GM12872 (cell line): ENCODE data around the gene SDHD.

ENCODE experiments used
- TF ChIP-seq, protein P1 (sequence below): IDR thresholded peaks from 3 replicates; pipeline ENCODE4 v1.5.1; 2011; ENCODE audit warnings: low read depth, mild to moderate bottlenecking, low read length, moderate library complexity; ENCODE audit not compliant: insufficient read depth

Gene SDHD

DNA sequence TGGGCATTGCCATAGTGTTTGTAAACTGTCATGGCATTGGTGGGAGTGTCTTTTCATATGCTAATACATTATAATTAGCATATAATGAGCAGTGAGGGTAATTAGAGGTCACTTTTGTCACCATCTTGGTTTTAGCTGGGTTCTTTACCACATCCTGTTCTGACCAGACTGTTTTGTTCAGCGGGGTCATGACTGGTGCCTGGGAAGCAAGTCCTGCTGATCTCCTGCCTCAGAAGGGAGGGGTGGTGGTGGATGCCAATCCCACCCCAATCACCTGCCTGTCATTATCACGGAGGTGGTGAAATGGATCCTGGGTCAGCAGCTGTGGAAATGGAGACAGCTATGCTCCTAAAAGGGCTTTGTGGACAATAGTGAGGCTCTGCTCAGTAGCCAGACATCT, 46.1 kb downstream of the SDHD start:
- TF ChIP-seq, protein P1, sequence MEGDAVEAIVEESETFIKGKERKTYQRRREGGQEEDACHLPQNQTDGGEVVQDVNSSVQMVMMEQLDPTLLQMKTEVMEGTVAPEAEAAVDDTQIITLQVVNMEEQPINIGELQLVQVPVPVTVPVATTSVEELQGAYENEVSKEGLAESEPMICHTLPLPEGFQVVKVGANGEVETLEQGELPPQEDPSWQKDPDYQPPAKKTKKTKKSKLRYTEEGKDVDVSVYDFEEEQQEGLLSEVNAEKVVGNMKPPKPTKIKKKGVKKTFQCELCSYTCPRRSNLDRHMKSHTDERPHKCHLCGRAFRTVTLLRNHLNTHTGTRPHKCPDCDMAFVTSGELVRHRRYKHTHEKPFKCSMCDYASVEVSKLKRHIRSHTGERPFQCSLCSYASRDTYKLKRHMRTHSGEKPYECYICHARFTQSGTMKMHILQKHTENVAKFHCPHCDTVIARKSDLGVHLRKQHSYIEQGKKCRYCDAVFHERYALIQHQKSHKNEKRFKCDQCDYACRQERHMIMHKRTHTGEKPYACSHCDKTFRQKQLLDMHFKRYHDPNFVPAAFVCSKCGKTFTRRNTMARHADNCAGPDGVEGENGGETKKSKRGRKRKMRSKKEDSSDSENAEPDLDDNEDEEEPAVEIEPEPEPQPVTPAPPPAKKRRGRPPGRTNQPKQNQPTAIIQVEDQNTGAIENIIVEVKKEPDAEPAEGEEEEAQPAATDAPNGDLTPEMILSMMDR: no peak

DNA sequence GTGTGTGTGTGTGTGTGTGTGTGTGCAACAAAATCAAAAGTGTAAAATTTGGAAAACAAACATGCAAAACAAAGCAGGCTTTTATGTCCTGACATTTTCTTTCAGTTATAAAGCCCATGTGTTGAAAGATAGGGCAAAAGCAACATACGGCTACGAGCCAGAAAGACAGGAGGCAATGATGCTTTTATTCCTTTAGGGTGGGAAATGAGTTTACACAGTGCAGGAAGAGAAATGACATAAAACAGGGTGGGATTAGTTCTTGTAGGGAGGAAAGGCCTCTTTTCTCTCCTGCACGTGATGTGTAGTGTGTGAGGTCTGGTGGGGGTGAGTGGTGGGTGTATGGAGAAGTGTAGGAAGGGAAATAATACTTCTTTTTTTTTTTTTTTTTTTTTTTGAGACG, 47.8 kb downstream of the SDHD start:
- TF ChIP-seq, protein P1: no peak

DNA sequence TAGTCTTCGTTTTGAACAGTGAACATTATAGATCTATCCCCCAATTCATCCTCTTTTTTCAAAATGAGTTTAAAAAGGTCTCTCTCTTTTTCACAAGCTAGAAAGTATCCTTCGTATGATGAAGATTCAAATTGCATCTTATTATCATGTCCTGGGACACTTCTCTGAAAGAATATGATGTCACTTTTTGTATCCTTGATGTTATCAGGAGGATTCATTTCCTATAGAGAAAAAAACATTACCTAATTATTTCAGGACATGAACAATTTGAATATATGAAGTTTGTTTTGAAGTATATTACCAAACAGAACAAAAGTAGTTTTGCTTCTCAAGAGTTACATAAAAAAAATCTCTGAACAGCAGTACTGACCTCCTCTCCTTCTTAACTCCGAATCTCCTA, 56.9 kb downstream of the SDHD start:
- TF ChIP-seq, protein P1: no peak
